Upper lobe of left lung (tissue), 4 donors: Measurements from ENCODE around the gene CDH7.

Experiments used
- CTCF ChIP-seq, 6 experiments: fragments of 450-650 bp in 4 of 6; fragments of 200-600 bp in 2 of 6; sonication (generic) in 2 of 6; IDR thresholded peaks; one replicate each; pipeline ENCODE4 v1.5.1; 2016 to 2019; ENCODE audit warnings: antibody characterized with exemption in 6 of 6
- EP300 ChIP-seq, 4 donors: sonication (generic); formaldehyde crosslinking; IDR thresholded peaks; one replicate each; pipeline ENCODE4 v1.5.1; 2017; ENCODE audit warnings: antibody characterized with exemption in 4 of 4, control low read depth in 2 of 4
- POLR2A ChIP-seq, 4 donors: fragments of 450-650 bp; IDR thresholded peaks; one replicate each; pipeline ENCODE4 v1.5.1; 2016 to 2017; ENCODE audit warnings: antibody characterized with exemption in 4 of 4, mild to moderate bottlenecking in 2 of 4

GRCh38 chr18:65721619-65722018 is 29.2 kb upstream of the CDH7 start:
- TF ChIP-seq CTCF (IDR thresholded peaks at IDR 0.05): no peak
- TF ChIP-seq POLR2A (IDR thresholded peaks at IDR 0.05): no peak
- TF ChIP-seq EP300 (IDR thresholded peaks at IDR 0.05): no peak
